LNCAP (cell line): ENCODE results near the gene CDHR4.

Source experiments
- CTCF ChIP-seq: fragments of 450-650 bp; IDR thresholded peaks from 2 replicates; pipeline ENCODE4 v1.5.1; 2017; ENCODE audit warnings: mild to moderate bottlenecking

CDHR4 gene

GRCh38 chr3:49780080-49780974 lies 19.3 kb downstream of the CDHR4 start:
- TF ChIP-seq CTCF, result no peak

- TF ChIP-seq CTCF, result no peak
These were observed 20.2 kb downstream of the CDHR4 start for GRCh38 chr3:49779358-49780079.

GRCh38 chr3:49775538-49775937 lies 24.1 kb downstream of the CDHR4 start:
- no peak for TF ChIP-seq CTCF

- TF ChIP-seq CTCF, result no peak
These were observed 27.0 kb downstream of the CDHR4 start for GRCh38 chr3:49772703-49773102.

- no peak for TF ChIP-seq CTCF
These were observed 28.2 kb downstream of the CDHR4 start for GRCh38 chr3:49771340-49771938.

GRCh38 chr3:49769926-49770325 lies 29.7 kb downstream of the CDHR4 start:
- TF ChIP-seq CTCF, result no peak

GRCh38 chr3:49769286-49769915 lies 30.3 kb downstream of the CDHR4 start:
- no peak for TF ChIP-seq CTCF
